HG03469 (cell line): ENCODE data around the gene FPGS.
"Not testable (repeated sequence)": the region's sequence is repeated elsewhere in the genome, so short reads cannot be mapped to it uniquely, and the experiment has no call there.

Source experiments
- ATAC-seq: cut with Tn5 transposase; IDR thresholded peaks from one replicate; pipeline ENCODE4 v1.9.1; 2021; ENCODE audit warnings: mild to moderate bottlenecking, moderate library complexity, moderate number of reproducible peaks; ENCODE audit not compliant: unreplicated experiment

The FPGS gene

DNA sequence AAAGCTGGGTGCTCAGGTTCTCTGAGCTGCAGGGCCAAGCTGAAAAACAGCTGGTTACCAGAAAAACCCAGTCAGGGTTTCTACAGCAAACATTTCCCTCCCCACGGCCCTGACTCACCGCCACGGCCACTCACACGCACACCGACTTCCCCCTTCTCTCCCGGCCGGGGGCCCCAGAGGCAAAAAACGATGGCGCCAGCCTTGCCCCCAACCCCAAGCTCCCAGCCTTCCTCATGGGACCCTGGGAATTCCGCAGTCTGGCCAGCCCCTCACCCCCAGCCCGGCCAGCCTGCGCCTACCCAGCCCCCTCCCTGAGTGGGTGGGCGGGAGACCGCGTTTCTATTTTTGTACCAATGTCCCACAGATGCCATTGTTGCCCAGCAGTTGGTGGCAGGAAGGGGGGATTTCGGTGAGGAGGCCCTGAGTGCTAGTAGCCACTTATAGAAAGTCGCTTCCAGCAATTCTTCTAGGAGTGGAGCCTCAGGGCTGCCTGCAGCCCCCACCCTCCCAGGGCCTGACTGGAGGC is 33.4 kb downstream of the FPGS start:
- ATAC-seq: no peak

DNA sequence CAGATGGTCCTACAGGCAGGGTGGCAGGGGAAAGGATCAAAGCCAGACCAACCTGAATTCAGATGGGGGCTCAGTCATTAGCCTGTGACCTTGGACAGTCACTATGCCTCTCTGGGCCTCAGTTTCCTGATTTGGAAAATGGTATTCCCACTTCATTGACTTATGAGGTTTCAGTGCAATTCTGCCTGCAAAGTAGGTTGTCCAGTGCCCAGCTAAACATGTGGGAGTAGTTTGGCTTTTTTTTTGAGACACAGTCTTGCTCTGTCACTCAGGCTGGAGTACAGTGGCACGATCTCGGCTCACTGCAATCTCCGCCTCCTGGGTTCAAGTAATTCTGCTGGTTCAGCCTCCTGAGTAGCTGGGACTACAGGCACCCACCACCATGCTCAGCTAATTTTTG is 33.9 kb downstream of the FPGS start:
- not testable (repeated sequence) for ATAC-seq

DNA sequence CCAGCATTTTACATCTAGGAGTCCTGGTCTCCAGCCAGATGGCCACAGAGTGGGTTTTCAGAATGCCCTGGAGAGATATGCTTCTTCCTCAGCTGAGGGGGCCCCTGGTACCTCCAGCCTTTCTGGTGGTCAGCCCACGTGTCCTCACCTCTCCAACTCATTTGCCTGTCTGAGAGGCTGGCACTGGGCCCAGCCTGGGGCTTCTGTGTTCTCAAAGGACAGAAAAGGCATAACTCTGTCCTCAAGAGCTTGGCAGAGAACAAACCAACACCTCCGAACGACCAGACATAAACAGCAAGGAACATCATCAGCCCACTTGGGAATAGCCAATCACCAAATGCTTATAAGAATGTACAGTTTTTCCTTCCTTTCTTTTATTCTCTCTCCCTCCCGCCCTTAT is 34.7 kb downstream of the FPGS start:
- no peak for ATAC-seq

- no peak for ATAC-seq
These were observed 35.8 kb downstream of the FPGS start for GRCh38 chr9:127838375-127839078.

DNA sequence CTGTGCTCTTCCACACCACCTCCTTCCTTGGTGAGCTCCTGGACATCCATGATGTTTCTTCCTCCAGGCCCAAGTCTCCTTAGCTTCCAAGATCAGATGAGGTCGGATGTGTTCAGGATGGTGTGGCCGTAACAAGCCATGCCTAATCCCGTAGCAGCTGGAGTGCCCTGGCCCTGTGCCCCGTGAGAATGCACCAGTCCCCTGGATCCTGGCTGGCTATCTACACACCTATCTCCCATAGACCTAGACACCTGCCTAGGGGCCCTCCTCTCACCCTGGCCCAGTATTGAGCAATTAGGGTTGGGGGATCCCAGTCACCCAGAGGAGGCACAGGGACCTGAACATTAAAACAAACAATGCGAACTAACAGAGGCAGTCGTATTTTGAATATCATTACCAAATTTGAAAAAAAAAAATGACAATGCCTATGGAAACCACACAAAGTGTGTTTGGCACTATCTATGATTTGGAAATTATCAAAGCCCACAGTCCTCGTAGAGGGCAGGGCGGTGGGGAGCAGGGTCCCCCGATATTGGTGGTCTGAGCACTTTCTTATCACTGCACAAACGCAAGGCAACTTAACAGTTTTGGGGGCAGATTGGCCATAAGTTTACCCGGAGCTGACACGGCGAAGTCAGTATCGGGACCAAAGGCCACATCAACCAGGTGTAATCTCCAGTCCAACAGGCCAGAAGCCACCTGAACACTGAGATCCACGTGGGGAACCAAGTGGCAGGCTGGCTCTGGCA is 38.6 kb downstream of the FPGS start:
- no peak for ATAC-seq

DNA sequence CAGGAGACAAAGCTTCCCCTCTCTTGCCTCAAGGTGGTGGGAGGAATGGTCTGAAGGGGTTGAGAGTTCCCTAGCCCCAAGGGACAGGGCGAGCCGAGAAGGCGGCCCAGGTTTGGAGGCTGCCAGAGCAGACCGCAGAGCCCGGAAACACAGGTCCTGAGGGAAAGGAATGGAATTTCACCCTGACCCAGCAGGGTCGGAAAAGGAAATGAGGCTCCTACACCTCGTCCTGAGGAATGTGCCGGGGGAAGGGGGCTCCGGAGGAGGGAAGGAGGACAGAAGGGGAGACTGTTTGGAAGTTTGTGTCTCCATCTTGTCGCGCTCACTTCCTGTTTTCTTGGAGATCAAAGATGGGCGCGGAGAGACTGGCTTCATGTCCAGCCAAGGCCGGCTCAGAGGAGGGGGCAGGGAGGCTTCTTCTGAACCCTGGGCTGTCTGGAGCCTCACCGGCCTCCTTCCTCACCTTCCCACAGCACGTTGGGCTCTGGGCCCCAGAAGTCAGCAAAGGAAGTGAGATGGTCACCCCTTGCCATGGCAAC is 42.2 kb downstream of the FPGS start:
- no peak for ATAC-seq

DNA sequence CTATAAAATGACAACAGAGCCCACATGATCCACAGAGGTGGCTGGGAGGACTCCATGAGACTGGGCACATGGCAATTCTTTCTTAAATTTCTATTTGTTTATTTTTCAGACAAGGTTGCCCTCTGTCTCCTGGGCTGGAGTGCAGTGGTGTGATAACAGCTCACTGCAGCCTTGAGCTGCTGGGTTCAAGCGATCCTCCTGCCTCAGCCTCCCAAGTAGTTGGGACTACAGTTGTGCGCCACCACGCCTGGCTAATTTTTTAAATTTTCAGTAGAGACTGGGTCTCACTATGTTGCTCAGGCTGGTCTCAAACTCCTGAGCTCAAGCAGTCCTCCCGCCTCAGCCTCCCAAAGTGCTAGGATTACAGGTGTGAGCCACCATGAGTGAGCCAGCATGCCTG is 42.9 kb downstream of the FPGS start:
- not testable (repeated sequence) for ATAC-seq

- ATAC-seq: no peak
These were observed 43.9 kb downstream of the FPGS start for GRCh38 chr9:127846443-127847177.

DNA sequence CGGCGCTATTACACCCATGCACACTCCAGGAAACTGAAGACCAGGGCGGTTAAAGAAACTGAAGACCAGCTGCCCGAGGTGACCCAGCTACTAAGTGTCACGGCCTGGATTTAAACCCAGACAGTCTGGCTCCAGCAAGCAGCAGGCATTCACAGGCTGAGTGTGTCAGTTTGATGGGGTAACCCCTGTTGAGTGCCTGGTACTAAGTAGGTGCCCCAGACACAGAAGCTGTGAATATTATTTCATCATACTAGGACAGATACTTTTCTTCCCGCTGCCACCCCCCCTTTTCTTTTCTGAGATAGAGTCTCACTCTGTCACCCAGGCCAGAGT is 44.5 kb downstream of the FPGS start:
- no peak for ATAC-seq

GRCh38 chr9:127847833-127848755 is 45.4 kb downstream of the FPGS start:
- ATAC-seq: no peak

- no peak for ATAC-seq
These were observed 46.2 kb downstream of the FPGS start for GRCh38 chr9:127848756-127849504.

- ATAC-seq: no peak
These were observed 47.7 kb downstream of the FPGS start for GRCh38 chr9:127850286-127850830.

DNA sequence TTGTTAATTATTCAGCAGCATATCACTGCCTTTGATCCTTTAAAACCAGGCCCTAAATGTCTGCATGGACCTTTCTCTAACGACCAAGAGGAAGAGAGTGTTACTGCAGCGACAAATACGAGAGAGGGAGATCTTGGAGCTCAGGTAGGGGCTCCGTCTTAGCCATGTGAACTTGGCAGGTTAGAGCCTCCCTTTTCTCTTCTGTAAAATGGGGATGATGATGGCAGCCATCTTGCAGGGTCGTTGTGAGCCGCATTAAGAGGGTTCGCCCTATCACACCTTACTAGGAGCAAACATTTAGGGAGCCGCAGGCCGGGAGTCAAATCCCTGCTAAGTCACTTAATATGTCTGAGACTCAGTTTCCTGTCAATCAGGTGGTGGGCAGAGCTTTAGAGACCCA is 50.1 kb downstream of the FPGS start:
- ATAC-seq: no peak

DNA sequence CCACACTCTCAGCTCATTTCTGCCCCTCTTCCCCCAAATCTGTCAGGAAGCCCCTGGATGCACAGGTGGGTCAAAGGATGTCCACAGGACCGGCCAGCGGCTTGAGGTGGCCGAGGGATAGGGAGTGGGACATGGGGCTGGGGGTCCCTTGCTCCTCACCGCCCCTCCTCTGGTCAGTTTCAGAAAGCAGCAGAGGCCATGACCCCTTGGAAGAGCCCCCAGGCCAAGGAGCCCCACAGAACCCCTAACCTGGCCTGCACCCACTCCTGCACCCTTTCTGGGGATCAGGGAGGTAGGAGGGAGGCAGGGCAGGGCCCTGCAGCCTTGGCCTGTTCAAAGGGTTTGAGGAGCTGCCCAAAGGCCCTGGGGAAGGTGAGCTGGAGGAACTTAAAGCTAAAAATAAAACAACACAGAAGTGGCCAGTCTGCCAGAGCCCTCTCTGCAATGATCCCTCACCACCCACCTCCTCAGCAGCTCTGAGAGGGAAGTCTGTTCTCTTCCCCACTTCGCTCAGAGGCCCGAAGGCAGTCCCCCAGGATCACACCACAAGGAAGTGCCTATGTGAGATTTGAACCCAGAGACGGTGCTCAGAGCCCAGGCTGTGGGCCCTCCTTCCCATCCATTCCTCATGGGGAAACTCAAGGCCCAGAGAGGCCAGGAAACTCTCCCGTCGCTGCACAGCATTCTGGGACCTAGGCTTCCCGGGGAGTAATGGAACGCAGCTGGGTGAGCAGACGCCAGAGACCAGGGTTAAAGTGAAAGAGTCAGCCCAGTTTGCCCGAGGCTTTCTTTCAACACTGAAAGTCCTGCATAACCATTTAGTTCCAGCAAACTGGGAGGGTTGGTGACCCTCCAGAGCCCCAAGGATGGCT is 50.9 kb downstream of the FPGS start:
- ATAC-seq: no peak

DNA sequence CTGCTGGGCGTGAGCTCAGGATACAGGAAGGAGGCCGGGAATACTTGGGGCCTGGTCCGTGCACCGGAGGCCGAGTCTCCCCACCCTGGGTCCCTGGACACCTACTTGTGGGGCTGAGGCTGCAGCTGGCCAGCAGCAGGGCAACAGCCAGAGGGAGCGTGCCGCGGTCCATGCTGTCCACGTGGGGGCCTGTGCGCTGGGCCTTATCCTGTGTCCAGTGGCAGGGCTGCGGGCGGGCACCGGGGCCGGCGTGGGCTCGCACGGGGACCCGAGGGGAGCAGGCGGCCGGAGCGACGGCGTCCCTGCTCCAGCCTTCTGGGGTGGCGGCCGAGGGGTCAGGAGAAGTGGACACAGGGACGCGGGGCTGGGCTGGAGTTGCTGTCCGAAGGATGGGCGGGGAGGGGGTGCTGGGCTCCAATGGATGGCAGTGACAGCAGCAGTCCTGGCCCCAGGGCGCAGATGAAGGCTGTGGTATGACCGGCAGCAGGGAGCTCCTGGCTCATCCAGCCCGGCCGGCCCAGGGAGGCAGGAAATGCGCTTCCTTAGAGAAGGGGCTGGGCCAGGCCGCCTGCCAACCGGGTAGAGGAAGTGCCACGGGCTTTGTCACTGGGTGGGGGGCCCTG is 51.6 kb downstream of the FPGS start, which contains the start of gene ENG:
ENG (minus strand) TSS at position 475 of the 623 bp plus-strand sequence; CDS start at position 172, 303 bp downstream.
- ATAC-seq: no peak

DNA sequence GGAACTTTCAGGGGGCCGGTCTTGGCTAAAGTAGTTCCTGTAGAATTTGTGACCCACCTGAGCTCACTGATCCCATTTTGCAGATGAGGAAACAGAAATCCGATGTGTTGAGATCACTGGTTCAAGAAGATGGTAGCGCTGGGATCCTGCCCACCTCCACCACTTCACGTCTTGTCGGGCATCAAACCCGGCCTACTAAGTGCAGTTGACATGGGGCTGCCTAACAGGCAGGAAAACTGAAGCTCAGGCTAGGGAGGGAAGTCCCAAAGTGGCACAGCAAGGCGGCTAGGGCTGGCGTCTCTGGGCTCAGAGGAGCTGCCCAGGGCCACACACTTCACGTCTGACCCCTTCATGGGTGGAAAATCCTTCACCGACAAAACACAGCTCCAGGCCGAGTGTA is 52.3 kb downstream of the FPGS start:
- ATAC-seq: no peak

DNA sequence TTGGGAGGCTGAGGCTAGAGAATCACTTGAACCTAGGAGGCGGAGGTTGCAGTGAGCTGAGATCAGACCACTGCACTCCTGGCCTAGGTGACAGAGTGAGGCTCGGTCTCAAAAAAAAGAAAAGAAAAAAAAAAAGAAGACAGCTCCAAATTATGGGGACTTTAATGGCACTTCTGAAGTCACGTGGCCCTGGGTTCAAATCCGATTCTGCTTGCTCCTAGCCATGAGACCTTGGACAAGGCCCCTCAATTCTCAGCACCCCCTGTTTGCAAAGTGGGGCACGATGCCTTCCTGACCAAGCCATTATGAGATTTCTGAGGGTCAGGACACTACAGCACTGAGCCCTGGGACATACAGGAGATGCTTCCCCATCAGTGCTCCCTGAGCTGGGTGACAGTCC is 52.8 kb downstream of the FPGS start:
- ATAC-seq: no peak
